A673 (cell line): ENCODE measurements around the gene MAPK8IP1. TPM values are rescaled to one million over a fixed set of nuclear protein-coding genes. Genes with fewer than 3 reads are reported as not detected.

Source experiments
- BruUV-seq: library from RNA; stranded (reverse); fragments of 400-500 nt; replicated peaks from 2 replicates; lab custom pipeline; 2021; lab: Mats Ljungman, UMichigan
- CTCF ChIA-PET: fragments of 300-600 bp; sonication (Branson Sonifier 250); formaldehyde crosslinking; loops from one replicate; lab custom pipeline; 2022; ENCODE audit warnings: antibody characterized with exemption; lab: Charles Lee
- POLR2A ChIA-PET: fragments of 300-600 bp; sonication (Branson Sonifier 250); formaldehyde crosslinking; loops from one replicate; lab custom pipeline; 2022; ENCODE audit warnings: antibody characterized with exemption; ENCODE audit not compliant: low non-redundant PET; lab: Charles Lee
- DNase-seq: peaks from one replicate; pipeline ENCODE4 v3.0.0-alpha.2; 2015; ENCODE audit warnings: low spot score
- H3K27ac ChIP-seq: fragments of 200-600 bp; sonication (generic); 2 replicates; pipeline ENCODE4 v1.5.1; 2016; ENCODE audit warnings: mixed run types, low read depth, mild to moderate bottlenecking, mixed read lengths, antibody characterized with exemption, low read length; ENCODE audit not compliant: poor library complexity, severe bottlenecking
- H3K27me3 ChIP-seq: fragments of 200-600 bp; sonication (generic); replicated peaks from 2 replicates; pipeline ENCODE4 v1.6.1; 2017; ENCODE audit warnings: mixed run types, low read depth, mild to moderate bottlenecking, mixed read lengths, antibody characterized with exemption, low read length; ENCODE audit not compliant: insufficient read depth, poor library complexity
- H3K36me3 ChIP-seq: fragments of 200-600 bp; sonication (generic); 2 replicates; pipeline ENCODE4 v1.6.1; 2016; ENCODE audit warnings: mixed run types, mild to moderate bottlenecking, mixed read lengths, antibody characterized with exemption, low read length; ENCODE audit not compliant: insufficient read depth, poor library complexity, severe bottlenecking
- H3K4me1 ChIP-seq: fragments of 200-600 bp; sonication (generic); 2 replicates; pipeline ENCODE4 v1.6.1; 2017; ENCODE audit warnings: mixed run types, mild to moderate bottlenecking, mixed read lengths, antibody characterized with exemption, low read length; ENCODE audit not compliant: insufficient read depth, poor library complexity, severe bottlenecking
- H3K4me3 ChIP-seq: fragments of 200-600 bp; sonication (generic); 2 replicates; pipeline ENCODE4 v1.5.1; 2016; ENCODE audit warnings: low read depth, mixed run types, mild to moderate bottlenecking, mixed read lengths, low read length; ENCODE audit not compliant: poor library complexity, severe bottlenecking
- H3K9me3 ChIP-seq: fragments of 200-600 bp; sonication (generic); 2 replicates; pipeline ENCODE4 v1.6.1; 2016; ENCODE audit warnings: mixed run types, low read depth, mild to moderate bottlenecking, mixed read lengths, antibody characterized with exemption, low read length; ENCODE audit not compliant: poor library complexity, severe bottlenecking
- CTCF ChIP-seq: fragments of 300-800, 200-600 bp; sonication (generic); conservative IDR thresholded peaks from 2 replicates; pipeline ENCODE4 v1.5.1; 2017; ENCODE audit warnings: low read depth, mild to moderate bottlenecking, antibody characterized with exemption, low read length, moderate library complexity, mixed read lengths
- EZH2 ChIP-seq: fragments of 200-600 bp; sonication (generic); IDR thresholded peaks from 2 replicates; pipeline ENCODE4 v1.6.1; 2017; ENCODE audit warnings: borderline replicate concordance, low read depth, mild to moderate bottlenecking, mixed read lengths, antibody characterized with exemption, low read length; ENCODE audit not compliant: poor library complexity, severe bottlenecking
- intact Hi-C: fragments of 100-400 bp; cut with micrococcal nuclease; formaldehyde crosslinking; loops from one replicate; pipeline ENCODE4 v1.10.0; 2022; ENCODE audit not compliant: unreplicated experiment
- total RNA-seq: library from RNA; stranded (reverse); gene quantifications from 2 replicates; pipeline ENCODE4 v1.2.3, GENCODE V29; 2021

MAPK8IP1 gene
- total RNA-seq, 1 experiment from 2014 or later: 46.0 TPM

- no peaks in the 10 kb centered on the region for H3K9me3 ChIP-seq
- peak overlapping the region; percentile 61 for H3K27ac ChIP-seq
- BruUV-seq: no TSS peak
- H3K4me3 ChIP-seq: no peak overlapping the region
- ChIA-PET CTCF (interaction anchor here (0.6 to 3.4 kb wide), 7 partner anchors 8 to 396 kb away, joined by 3 to 39 read pairs (median 4); no protein-coding TSS in a partner anchor), POLR2A (no interaction called here)
- peaks cover 21% of the 10 kb centered on the region for H3K4me1 ChIP-seq
- no peaks in the 10 kb centered on the region for H3K27me3 ChIP-seq
- H3K36me3 ChIP-seq: peaks cover 56% of the 10 kb centered on the region
- DNase-seq: no peak
- no peak for TF ChIP-seq EZH2
- TF ChIP-seq CTCF: no peak
- intact Hi-C loops: loop anchor here (1.0 to 10.0 kb wide), 4 partner anchors 45 to 363 kb away; partner anchors contain the start of gene PEX16
Measured at GRCh38 chr11:45871638-45872037, 13.8 kb upstream of the MAPK8IP1 start.

- H3K27ac ChIP-seq: peak overlapping the region; percentile 61
- H3K9me3 ChIP-seq: no peaks in the 10 kb centered on the region
- no peaks in the 10 kb centered on the region for H3K27me3 ChIP-seq
- BruUV-seq: no TSS peak
- H3K36me3 ChIP-seq: peaks cover 52% of the 10 kb centered on the region
- DNase-seq: peak; percentile 100
- ChIA-PET POLR2A (interaction anchor here (0.8 kb wide), 1 partner anchor 10 kb away, joined by 4 read pairs; no protein-coding TSS in a partner anchor), CTCF (interaction anchor here (0.5 to 3.4 kb wide), 29 partner anchors 9 to 1209 kb away, joined by 3 to 39 read pairs (median 4); partner anchors contain the start of genes CRY2 and PEX16)
- intact Hi-C loops: loop anchor here (1.0 to 10.0 kb wide), 4 partner anchors 44 to 362 kb away; partner anchors contain the start of gene PEX16
- H3K4me3 ChIP-seq: no peak overlapping the region
- TF ChIP-seq CTCF: peak; percentile 100
- TF ChIP-seq EZH2: no peak
- H3K4me1 ChIP-seq: peaks cover 21% of the 10 kb centered on the region
Measured at GRCh38 chr11:45872651-45873356, 12.6 kb upstream of the MAPK8IP1 start.

- Histone ChIP-seq H3K27me3 (no peaks in the 10 kb centered on the region), H3K36me3 (peaks cover 33% of the 10 kb centered on the region), H3K9me3 (no peaks in the 10 kb centered on the region), H3K4me1 (peaks cover 45% of the 10 kb centered on the region), H3K4me3 (no peak overlapping the region), H3K27ac (no peak overlapping the region)
- no peak for TF ChIP-seq EZH2
- no peak for TF ChIP-seq CTCF
- ChIA-PET CTCF (no interaction called here), POLR2A (no interaction called here)
- DNase-seq: no peak
- intact Hi-C loops: loop anchor here (10.0 kb wide), 1 partner anchor 358 kb away; no protein-coding TSS in a partner anchor
- BruUV-seq: no TSS peak
Measured at GRCh38 chr11:45876401-45876800, 9.1 kb upstream of the MAPK8IP1 start.
